Activated CD4-positive, alpha-beta T cell treated with anti-CD3 and anti-CD28 coated beads, Interleukin-10, Interleukin-2, amounts not matched to agents 100 ng/mL and 50 ng/mL, durations not matched to agents 16 hours and 8 hours (primary cell): ENCODE results near the gene PAX5.
"Not testable (repeated sequence)": the region's sequence is repeated elsewhere in the genome, so short reads cannot be mapped to it uniquely, and the experiment has no call there.

ENCODE experiments used
- DNase-seq: peaks from one replicate; pipeline ENCODE4 v3.0.0-alpha.2; 2020

Gene PAX5

DNA sequence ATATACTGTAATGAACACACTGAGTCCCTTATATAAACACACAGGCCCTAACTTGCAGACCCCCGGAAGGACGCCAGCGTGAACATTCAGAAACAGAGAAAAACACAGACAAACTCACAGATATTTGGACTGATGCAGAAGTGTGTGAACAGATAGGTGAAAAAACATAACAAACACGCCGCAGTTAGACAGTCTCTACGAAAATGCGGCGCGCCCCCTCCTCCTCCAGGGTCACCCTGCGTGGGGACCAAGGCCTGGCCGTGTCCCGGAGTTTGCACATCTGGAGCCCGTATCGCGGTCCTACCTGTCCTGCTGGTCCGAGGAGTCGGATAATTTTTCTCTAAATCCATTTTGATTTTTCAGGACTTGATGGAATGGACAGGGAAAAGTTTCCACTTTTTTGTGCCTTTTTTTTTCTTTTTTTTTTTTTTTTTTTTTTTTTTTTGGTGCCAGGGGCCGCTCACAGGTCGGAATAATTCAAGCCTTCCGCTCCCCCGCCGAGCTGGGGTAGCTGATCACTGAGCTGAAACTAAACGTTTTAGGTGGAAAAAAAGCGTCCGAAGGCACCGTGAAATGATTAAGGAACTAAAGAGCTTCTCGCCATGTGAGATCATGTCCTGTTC is at the start of gene PAX5:
PAX5 (minus strand) TSS at position 587 of the 623 bp plus-strand sequence; CDS start at position 350, 237 bp downstream.
- DNase-seq, result no peak

DNA sequence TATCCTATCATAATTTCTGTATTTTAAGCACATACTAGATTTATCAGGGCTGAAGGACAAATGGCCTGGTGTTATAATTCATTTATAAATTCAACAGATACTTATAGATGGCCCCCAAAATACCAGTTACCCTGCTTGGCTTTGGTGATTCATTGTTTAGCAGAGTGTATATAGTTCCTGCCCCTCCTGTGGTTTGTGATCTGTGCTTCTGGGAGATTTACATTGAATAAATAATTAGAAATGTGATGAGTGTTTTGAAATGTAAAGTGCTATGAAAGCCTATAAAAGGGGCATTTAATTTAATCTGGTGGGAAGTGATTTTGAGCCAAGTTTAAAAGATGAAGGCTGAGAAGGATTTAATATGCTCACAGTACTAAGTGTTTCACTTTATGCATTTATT is 49.6 kb upstream of the PAX5 start:
- no peak for DNase-seq

GRCh38 chr9:37082214-37082765 is 48.2 kb upstream of the PAX5 start:
- peak; percentile 11 for DNase-seq

DNA sequence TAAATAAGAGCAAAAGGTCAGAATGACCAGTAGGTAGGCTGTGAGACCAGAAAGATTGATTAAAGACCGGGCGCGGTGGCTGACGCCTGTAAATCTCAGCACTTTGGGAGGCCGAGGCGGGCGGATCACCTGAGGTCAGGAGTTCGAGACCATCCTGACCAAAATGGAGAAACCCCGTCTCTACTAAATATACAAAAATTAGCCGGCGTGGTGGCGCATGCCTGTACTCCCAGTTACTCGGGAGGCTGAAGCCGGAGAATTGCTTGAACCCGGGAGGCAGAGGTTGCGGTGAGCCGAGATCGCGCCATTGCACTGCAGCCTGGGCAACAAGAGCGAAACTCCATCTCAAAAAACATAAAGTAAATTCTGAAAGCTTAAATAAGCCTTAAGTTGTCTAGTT is 47.4 kb upstream of the PAX5 start:
- not testable (repeated sequence) for DNase-seq

GRCh38 chr9:37080165-37080628 is 46.1 kb upstream of the PAX5 start:
- DNase-seq, result not testable (repeated sequence)

GRCh38 chr9:37079370-37080164 is 45.5 kb upstream of the PAX5 start:
- peak; percentile 96 for DNase-seq

DNA sequence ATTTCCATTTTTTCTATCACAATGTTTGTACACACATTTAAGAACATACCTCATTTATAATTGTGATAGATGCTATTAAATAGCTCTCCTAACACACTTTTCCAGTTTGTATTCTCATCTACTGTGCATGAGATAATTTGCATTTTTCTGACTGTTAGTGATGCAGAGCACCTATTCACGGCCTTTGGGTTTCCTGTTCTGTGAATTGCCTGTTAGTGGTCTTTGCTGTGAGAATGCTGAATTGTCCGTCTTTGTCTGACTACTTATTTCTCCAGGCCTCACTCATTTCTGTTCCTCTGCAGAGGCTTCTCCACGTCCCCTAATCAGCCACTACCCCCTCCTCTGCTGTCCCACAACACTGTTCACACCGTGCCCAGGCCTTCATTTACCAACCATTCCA is 40.7 kb upstream of the PAX5 start:
- DNase-seq, result not testable (repeated sequence)

GRCh38 chr9:37066139-37066725 is 32.2 kb upstream of the PAX5 start:
- no peak for DNase-seq

- DNase-seq, result no peak
Measured at GRCh38 chr9:37062336-37062735, 28.3 kb upstream of the PAX5 start.

DNA sequence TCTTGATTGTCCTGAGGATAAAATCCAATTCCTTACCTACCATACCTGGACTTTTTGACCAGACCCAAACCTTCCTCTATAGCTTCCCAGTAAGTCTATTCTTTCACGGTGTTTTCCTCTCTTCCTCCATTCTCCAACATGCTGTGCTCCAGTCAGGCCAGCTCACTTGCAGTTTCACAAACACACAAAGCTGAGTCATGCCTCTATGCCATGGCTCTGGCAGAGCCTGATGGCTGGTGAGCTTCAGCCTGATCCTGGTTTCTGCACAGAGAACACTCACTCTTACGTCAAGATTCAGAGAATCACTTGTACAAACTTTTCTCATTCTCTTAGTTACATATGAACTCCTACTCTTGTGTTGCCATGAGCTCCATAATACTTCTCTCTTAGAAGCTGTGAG is 27.7 kb upstream of the PAX5 start:
- DNase-seq, result no peak

DNA sequence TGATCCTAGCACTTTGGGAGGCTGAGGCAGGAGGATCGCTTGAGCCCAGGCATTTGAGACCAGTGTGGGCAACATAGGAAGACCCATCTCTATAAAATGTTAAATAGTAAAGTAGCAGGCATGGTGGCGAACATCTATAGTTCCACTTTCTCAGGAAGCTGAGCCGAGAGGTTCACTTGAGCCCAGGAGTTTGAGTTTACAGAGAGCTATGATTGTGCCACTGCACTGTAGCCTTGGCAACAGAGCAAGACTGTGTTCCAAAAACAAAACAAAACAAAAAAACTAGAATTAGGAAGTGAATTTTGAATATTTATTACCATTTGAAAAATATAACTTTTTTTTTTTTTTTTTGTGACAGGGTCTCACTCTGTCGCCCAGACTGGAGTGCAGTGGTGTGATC is 26.8 kb upstream of the PAX5 start:
- no peak for DNase-seq

DNA sequence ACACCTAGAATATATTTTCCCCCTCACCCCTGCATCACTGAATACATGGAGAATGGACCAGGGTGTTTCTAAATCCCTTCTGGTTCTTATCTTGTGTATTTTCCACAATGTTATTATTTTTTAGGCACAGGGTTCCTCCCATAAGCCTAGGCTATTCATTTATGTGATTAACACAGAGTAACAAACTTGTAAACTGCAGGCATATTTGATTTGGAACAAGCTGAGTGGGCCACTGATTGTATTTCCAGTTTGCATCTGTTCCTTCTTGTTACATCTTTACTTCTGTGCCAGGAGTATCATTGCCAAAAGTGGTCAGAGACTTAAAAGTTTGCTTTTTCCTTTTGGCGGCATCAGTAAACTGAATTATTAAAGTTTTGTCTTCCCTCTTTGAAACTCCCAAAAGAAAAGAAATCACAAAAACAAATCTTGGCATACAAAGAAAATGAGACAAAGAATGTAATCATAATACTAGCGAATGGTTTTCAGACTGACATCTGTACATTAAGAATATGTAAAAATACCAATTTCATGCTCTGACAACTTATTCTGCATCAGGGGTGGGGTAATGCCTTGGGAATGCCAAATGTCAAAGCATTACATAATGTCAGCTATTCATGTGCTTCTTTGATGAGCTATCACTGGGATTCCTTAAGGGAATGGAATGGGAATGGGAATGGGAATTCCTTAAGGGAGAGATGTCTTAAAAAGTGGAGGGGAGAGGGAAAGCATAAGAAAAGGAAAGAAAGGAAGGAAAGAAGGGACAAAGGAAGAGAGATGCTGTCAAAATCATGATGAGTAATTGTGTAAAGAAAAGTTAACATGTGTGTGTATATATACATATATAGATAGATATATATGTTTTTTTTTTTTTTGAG is 22.2 kb upstream of the PAX5 start:
- no peak for DNase-seq

GRCh38 chr9:37054363-37054720 is 20.3 kb upstream of the PAX5 start:
- DNase-seq, result not testable (repeated sequence)

GRCh38 chr9:37053684-37054362 is 19.8 kb upstream of the PAX5 start:
- DNase-seq, result no peak

DNA sequence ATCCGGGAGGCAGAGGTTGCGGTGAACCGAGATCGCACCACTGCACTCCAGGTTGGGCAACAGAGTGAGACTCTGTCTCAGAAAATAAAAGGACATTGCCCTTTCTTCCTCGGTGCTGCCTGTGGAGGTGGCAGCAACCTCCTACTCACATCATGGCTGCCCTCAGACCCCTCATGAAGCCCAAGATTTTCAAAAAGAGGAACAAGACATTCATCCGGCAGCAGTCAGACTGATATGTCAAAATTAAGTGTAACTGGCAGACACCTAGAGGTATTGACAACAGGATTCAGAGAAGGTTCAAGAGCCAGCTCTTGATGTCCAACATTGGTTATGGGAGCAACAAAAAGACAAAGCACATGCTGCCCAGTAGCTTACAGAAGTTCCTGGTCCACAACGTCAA is 12.6 kb upstream of the PAX5 start:
- DNase-seq, result no peak

- DNase-seq, result no peak
Measured at GRCh38 chr9:37042421-37042820, 8.4 kb upstream of the PAX5 start.

DNA sequence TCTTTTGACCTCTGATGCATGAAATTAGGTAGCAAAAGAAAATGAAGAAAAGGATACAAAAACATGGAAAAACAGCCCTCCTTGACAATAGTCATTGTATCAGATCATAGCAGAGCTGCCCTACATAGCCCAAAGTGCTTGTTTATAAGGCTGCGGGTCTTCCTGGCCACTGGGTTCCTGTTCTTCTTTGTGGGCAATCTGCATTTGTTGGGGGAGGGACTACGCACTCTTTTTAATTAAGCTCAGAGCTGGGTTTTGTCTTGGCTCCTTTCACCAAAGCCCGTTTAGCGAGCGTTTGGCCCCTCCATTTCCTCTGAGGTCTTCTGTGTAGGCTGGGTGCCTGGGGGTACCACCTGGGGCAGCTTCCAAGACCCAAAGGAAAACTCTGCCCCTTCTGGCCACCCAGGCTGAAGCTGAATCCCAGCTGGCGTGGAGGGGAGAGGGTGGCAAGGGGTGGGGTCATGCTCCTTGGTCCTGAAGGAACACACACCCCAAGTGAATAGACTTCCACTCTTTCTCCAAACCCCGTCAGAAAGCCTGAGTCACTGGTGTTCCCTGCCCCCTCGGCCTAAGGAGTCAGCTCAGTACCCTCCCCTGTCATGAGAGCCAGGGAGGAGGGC is 6.5 kb upstream of the PAX5 start:
- DNase-seq, result no peak

DNA sequence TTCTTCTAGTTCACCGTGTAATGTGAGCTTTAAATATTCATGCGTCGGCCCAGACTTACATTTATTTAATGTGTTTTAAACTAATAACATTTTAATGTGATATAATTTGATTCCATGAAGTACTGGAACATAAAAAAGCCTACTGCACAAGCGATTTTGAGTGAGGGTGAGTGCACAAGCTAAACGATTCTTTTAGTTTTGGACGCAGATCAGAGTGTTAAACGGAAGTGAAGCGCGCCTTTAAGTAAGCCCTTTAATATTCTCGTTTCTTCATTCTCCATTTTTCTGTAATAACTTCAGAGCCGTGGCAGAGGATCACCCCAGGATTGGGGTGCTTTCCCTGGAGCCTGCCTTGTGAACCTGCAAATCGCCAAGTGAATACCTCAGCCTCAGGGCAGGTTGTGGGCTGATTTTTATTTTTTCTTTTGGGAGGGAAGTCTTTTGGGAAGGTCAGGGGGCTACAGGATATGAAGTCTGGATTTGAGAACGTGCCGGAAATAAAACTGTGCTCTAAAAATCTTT is 4.9 kb upstream of the PAX5 start:
- DNase-seq, result no peak

- no peak for DNase-seq
Measured at GRCh38 chr9:37038302-37038942, 4.4 kb upstream of the PAX5 start.

GRCh38 chr9:37037503-37038301 is 3.6 kb upstream of the PAX5 start:
- DNase-seq, result no peak
